ENCODE results near the gene GALT. TPM values are rescaled to one million over a fixed set of nuclear protein-coding genes. Genes with fewer than 3 reads are reported as not detected.

The GALT gene
- total and polyA plus RNA-seq, 2 of the 13 experiments (the other 11 are each of a cell fraction or from before 2014, with no cell fraction given) = 40.4 to 46.3 TPM

GRCh38 chr9:34665381-34666250, 19.1 kb downstream of the GALT start (continued):
- TF ChIP-seq ZNF687 (CRISPR knock-in tag; IDR thresholded peaks at IDR 0.05) (peak; percentile 41; the same call in 1 of the 2 replicates), SAP130 (CRISPR knock-in tag; IDR thresholded peaks at IDR 0.05; ENCODE audit: low read depth) (peak; percentile 16; the same call in 1 of the 2 replicates), ZNF720 (CRISPR knock-in tag; IDR thresholded peaks at IDR 0.05) (no peak), ARNT2 (CRISPR knock-in tag; IDR thresholded peaks at IDR 0.05; ENCODE audit: low read depth) (no peak), ZNF263 (CRISPR knock-in tag; IDR thresholded peaks at IDR 0.05) (no peak), FOXK1 (CRISPR knock-in tag; IDR thresholded peaks at IDR 0.05; ENCODE audit: borderline replicate concordance, low read depth) (no peak), GABPB1 (CRISPR knock-in tag; IDR thresholded peaks at IDR 0.05) (peak; percentile 89), ZNF891 (CRISPR knock-in tag; IDR thresholded peaks at IDR 0.05) (no peak), ZFP36L1 (CRISPR knock-in tag; IDR thresholded peaks at IDR 0.05) (no peak), PCBP1 (IDR thresholded peaks at IDR 0.05; ENCODE audit: borderline replicate concordance, low read depth, low read length) (0 out of 2 replicates have a peak, but pooled peaks have one; percentile 34), GABPA (IDR thresholded peaks at IDR 0.05; ENCODE audit: low read depth, low read length) (peak; percentile 62), GABPA (CRISPR knock-in tag; IDR thresholded peaks at IDR 0.05; ENCODE audit: low read depth) (peak; percentile 91), ATF7 (IDR thresholded peaks at IDR 0.05) (peak; percentile 60), ATF7 (CRISPR knock-in tag; IDR thresholded peaks at IDR 0.05) (no peak), SP4 (CRISPR knock-in tag; IDR thresholded peaks at IDR 0.05) (no peak), DRAP1 (CRISPR knock-in tag; IDR thresholded peaks at IDR 0.05) (peak; percentile 87), SATB2 (CRISPR knock-in tag; IDR thresholded peaks at IDR 0.05) (no peak), TRIM24 (CRISPR knock-in tag; IDR thresholded peaks at IDR 0.05) (no peak), PHB2 (IDR thresholded peaks at IDR 0.05; ENCODE audit: partially characterized antibody) (no peak), KMT2A (CRISPR knock-in tag; IDR thresholded peaks at IDR 0.05) (no peak), SP5 (CRISPR knock-in tag; IDR thresholded peaks at IDR 0.05; ENCODE audit: borderline replicate concordance, low read depth) (peak; percentile 28; the same call in 1 of the 2 replicates), ZNF430 (CRISPR knock-in tag; IDR thresholded peaks at IDR 0.05) (0 out of 2 replicates have a peak, but pooled peaks have one; percentile 21), ZBTB21 (CRISPR knock-in tag; IDR thresholded peaks at IDR 0.05) (peak; percentile 96), U2AF1 (optimal IDR thresholded peaks at IDR 0.05; ENCODE audit: low read depth, low read length) (no peak), KDM3A (CRISPR knock-in tag; IDR thresholded peaks at IDR 0.05; ENCODE audit: low read depth) (0 out of 2 replicates have a peak, but pooled peaks have one; percentile 3), SOX6 (IDR thresholded peaks at IDR 0.05) (no peak), SOX6 (CRISPR knock-in tag; IDR thresholded peaks at IDR 0.05) (peak; percentile 5; the same call in 1 of the 2 replicates), FOXO4 (CRISPR knock-in tag; conservative IDR thresholded peaks at IDR 0.05) (no peak)

Data from HepG2 (cell line).